ENCODE data around the gene TET1. TPM values are rescaled to one million over a fixed set of nuclear protein-coding genes. Genes with fewer than 3 reads are reported as not detected.
"Not testable (repeated sequence)": the region's sequence is repeated elsewhere in the genome, so short reads cannot be mapped to it uniquely, and the experiment has no call there.

TET1 gene
- total RNA-seq, 1 experiment from 2014 or later, result 2.4 TPM

- no peaks in the 10 kb centered on the region for H3K9me3 ChIP-seq (ENCODE audit: insufficient read depth, low read depth)
- no peaks in the 10 kb centered on the region for H3K27me3 ChIP-seq (ENCODE audit: insufficient read depth, low read depth)
- H4K20me1 ChIP-seq (ENCODE audit: insufficient read depth), result no peaks in the 10 kb centered on the region
- DNase-seq, result no peak
- H3K79me2 ChIP-seq (ENCODE audit: low read depth), result no peaks in the 10 kb centered on the region
- no peak overlapping the region for H3K4me3 ChIP-seq
- no peak overlapping the region for H2AFZ ChIP-seq
- CTCF ChIA-PET, result no interaction called here
- no TSS peak for BruUV-seq (replicated peaks)
- intact Hi-C loops (cut with micrococcal nuclease; ENCODE audit: unreplicated experiment), result no loop called here
- H3K4me2 ChIP-seq, result no peak overlapping the region
- peaks cover 8% of the 10 kb centered on the region; the same call in 1 of the 2 replicates for H3K4me1 ChIP-seq (replicated peaks; ENCODE audit: insufficient read depth)
- TF ChIP-seq EZH2 (IDR thresholded peaks at IDR 0.05; ENCODE audit: low read depth) (no peak), CTCF (conservative IDR thresholded peaks at IDR 0.05) (no peak)
- POLR2A ChIA-PET (ENCODE audit: unreplicated experiment), result no interaction called here
- no peaks in the 10 kb centered on the region for H3K9me2 ChIP-seq (ENCODE audit: insufficient read depth)
- no peak overlapping the region for H3K27ac ChIP-seq
- peaks cover 2% of the 10 kb centered on the region; the same call in 1 of the 2 replicates for H3F3A ChIP-seq (ENCODE audit: insufficient read depth, low read depth)
- no peaks in the 10 kb centered on the region for H3K36me3 ChIP-seq (ENCODE audit: low read depth)
These were observed 73.1 kb downstream of the TET1 start for GRCh38 chr10:68633281-68633680.

GRCh38 chr10:68633816-68634466, 73.8 kb downstream of the TET1 start:
- Histone ChIP-seq H3F3A (ENCODE audit: insufficient read depth, low read depth) (no peaks in the 10 kb centered on the region), H3K27me3 (ENCODE audit: insufficient read depth, low read depth) (no peaks in the 10 kb centered on the region), H3K4me1 (replicated peaks; ENCODE audit: insufficient read depth) (0 out of 2 replicates have a peak, but pooled peaks cover under 1% of the 10 kb centered on the region), H3K79me2 (ENCODE audit: low read depth) (no peaks in the 10 kb centered on the region), H3K4me2 (no peak overlapping the region), H4K20me1 (ENCODE audit: insufficient read depth) (no peaks in the 10 kb centered on the region), H3K4me3 (no peak overlapping the region), H3K27ac (no peak overlapping the region), H3K9me3 (ENCODE audit: insufficient read depth, low read depth) (no peaks in the 10 kb centered on the region), H3K36me3 (ENCODE audit: low read depth) (no peaks in the 10 kb centered on the region), H2AFZ (no peak overlapping the region), H3K9me2 (ENCODE audit: insufficient read depth) (no peaks in the 10 kb centered on the region)
- no peak for TF ChIP-seq CTCF (conservative IDR thresholded peaks at IDR 0.05)
- TF ChIP-seq EZH2 (IDR thresholded peaks at IDR 0.05; ENCODE audit: low read depth), result no peak
- DNase-seq, result no peak
- ChIA-PET CTCF (no interaction called here), POLR2A (ENCODE audit: unreplicated experiment) (no interaction called here)
- BruUV-seq (replicated peaks), result no TSS peak
- intact Hi-C loops (cut with micrococcal nuclease; ENCODE audit: unreplicated experiment), result no loop called here

GRCh38 chr10:68636335-68636734, 76.2 kb downstream of the TET1 start:
- Histone ChIP-seq H3K27me3 (ENCODE audit: insufficient read depth, low read depth) (no peaks in the 10 kb centered on the region), H3K4me2 (no peak overlapping the region), H3K4me3 (no peak overlapping the region), H4K20me1 (ENCODE audit: insufficient read depth) (no peaks in the 10 kb centered on the region), H2AFZ (no peak overlapping the region), H3K27ac (no peak overlapping the region), H3K36me3 (ENCODE audit: low read depth) (no peaks in the 10 kb centered on the region), H3K4me1 (replicated peaks; ENCODE audit: insufficient read depth) (no peaks in the 10 kb centered on the region), H3K79me2 (ENCODE audit: low read depth) (no peaks in the 10 kb centered on the region), H3K9me2 (ENCODE audit: insufficient read depth) (no peaks in the 10 kb centered on the region), H3K9me3 (ENCODE audit: insufficient read depth, low read depth) (no peaks in the 10 kb centered on the region), H3F3A (ENCODE audit: insufficient read depth, low read depth) (no peaks in the 10 kb centered on the region)
- DNase-seq, result no peak
- CTCF ChIA-PET, result interaction anchor here (0.6 kb wide), 1 partner anchor 85 kb away, joined by 4 read pairs; no protein-coding TSS in a partner anchor
- intact Hi-C loops (cut with micrococcal nuclease; ENCODE audit: unreplicated experiment), result no loop called here
- TF ChIP-seq EZH2 (IDR thresholded peaks at IDR 0.05; ENCODE audit: low read depth) (no peak), CTCF (conservative IDR thresholded peaks at IDR 0.05) (no peak)
- POLR2A ChIA-PET (ENCODE audit: unreplicated experiment), result no interaction called here
- BruUV-seq (replicated peaks), result no TSS peak

GRCh38 chr10:68643550-68643949, 83.4 kb downstream of the TET1 start:
- H3K9me3 ChIP-seq (ENCODE audit: insufficient read depth, low read depth); H3K4me1 ChIP-seq (replicated peaks; ENCODE audit: insufficient read depth); H3K27me3 ChIP-seq (ENCODE audit: insufficient read depth, low read depth); H3K4me2 ChIP-seq; H3K9me2 ChIP-seq (ENCODE audit: insufficient read depth); POLR2A ChIA-PET (ENCODE audit: unreplicated experiment); H3K27ac ChIP-seq; H4K20me1 ChIP-seq (ENCODE audit: insufficient read depth); CTCF ChIA-PET; H3K79me2 ChIP-seq (ENCODE audit: low read depth); BruUV-seq (replicated peaks); H3K36me3 ChIP-seq (ENCODE audit: low read depth); DNase-seq; H2AFZ ChIP-seq; intact Hi-C loops (cut with micrococcal nuclease; ENCODE audit: unreplicated experiment); H3F3A ChIP-seq (ENCODE audit: insufficient read depth, low read depth); H3K4me3 ChIP-seq: not testable (repeated sequence)

All from PC-9 (cell line).